H1 (cell line): Measurements from ENCODE around the gene PINLYP. TPM values are rescaled to one million over a fixed set of nuclear protein-coding genes. Genes with fewer than 3 reads are reported as not detected.
A peak's percentile ranks its signal among the peaks of the same experiment; 100 is the strongest.

ENCODE experiments used
- ATF3 ChIP-seq: IDR thresholded peaks from 2 replicates; pipeline ENCODE4 v1.6.1; 2011; ENCODE audit warnings: low read depth, mild to moderate bottlenecking, low read length; ENCODE audit not compliant: insufficient read depth
- CHD1 ChIP-seq: IDR thresholded peaks from 2 replicates; pipeline ENCODE4 v1.6.1; 2012; ENCODE audit warnings: low read depth, low read length, improper control_type of control experiment
- CHD2 ChIP-seq: IDR thresholded peaks from 2 replicates; pipeline ENCODE4 v1.6.1; 2012; ENCODE audit warnings: low read length, improper control_type of control experiment
- NANOG ChIP-seq: IDR thresholded peaks from 2 replicates; pipeline ENCODE4 v1.6.1; 2011; ENCODE audit warnings: low read length, low read depth, mild to moderate bottlenecking, inconsistent platforms; ENCODE audit not compliant: insufficient read depth, poor library complexity, severe bottlenecking
- POLR2AphosphoS5 ChIP-seq: IDR thresholded peaks from 2 replicates; pipeline ENCODE4 v1.6.1; 2011; ENCODE audit warnings: low read depth, low read length
- RXRA ChIP-seq: IDR thresholded peaks from 2 replicates; pipeline ENCODE4 v1.6.1; 2011; ENCODE audit warnings: low read depth, mild to moderate bottlenecking, low read length, moderate library complexity; ENCODE audit not compliant: insufficient read depth
- SP4 ChIP-seq: IDR thresholded peaks from 2 replicates; pipeline ENCODE4 v1.6.1; 2012; ENCODE audit warnings: low read length, inconsistent platforms
- TBP ChIP-seq: IDR thresholded peaks from 2 replicates; pipeline ENCODE4 v1.6.1; 2011; ENCODE audit warnings: low read depth, low read length, improper control_type of control experiment
- TEAD4 ChIP-seq: IDR thresholded peaks from 2 replicates; pipeline ENCODE4 v1.6.1; 2012; ENCODE audit warnings: low read depth, low read length, inconsistent platforms, mixed read lengths
- polyA plus RNA-seq, 7 experiments: library from polyadenylated mRNA; depleted of rRNA in 3 of 7; stranded (reverse) in 5 of 7; unstranded in 2 of 7; fragments of >200 nt in 5 of 7; fragments of 200-250 nt in 2 of 7; gene quantifications; 1 replicate in 5 of 7; 2 replicates in 1 of 7; 4 replicates in 1 of 7; pipeline versions ENCODE4 v1.2.1 to v1.2.3, GENCODE V29; 2011 to 2013; ENCODE audit warnings: missing spikeins in 2 of 7, mixed read lengths in 2 of 7
- total RNA-seq: library from RNA; stranded (reverse); fragmentation: NEBNext Ultra II Directional; extraction: Animal tissue kit (Norgen Biotek cat#: 25700); gene quantifications from 2 replicates; pipeline ENCODE4 v1.2.1, GENCODE V29; 2021
- TF ChIP-seq, protein P1 (sequence below): fragments of 300-600 bp; sonication (generic); IDR thresholded peaks from 2 replicates; pipeline ENCODE4 v1.7.1; 2012; ENCODE audit warnings: low read length, moderate library complexity, mild to moderate bottlenecking, inconsistent platforms; ENCODE audit not compliant: insufficient replicate concordance

PINLYP gene
- total and polyA plus RNA-seq, 2 of the 8 experiments (the other 6 are each of a cell fraction or from before 2014, with no cell fraction given), result 7.5 to 31.3 TPM

- TF ChIP-seq, protein P1, sequence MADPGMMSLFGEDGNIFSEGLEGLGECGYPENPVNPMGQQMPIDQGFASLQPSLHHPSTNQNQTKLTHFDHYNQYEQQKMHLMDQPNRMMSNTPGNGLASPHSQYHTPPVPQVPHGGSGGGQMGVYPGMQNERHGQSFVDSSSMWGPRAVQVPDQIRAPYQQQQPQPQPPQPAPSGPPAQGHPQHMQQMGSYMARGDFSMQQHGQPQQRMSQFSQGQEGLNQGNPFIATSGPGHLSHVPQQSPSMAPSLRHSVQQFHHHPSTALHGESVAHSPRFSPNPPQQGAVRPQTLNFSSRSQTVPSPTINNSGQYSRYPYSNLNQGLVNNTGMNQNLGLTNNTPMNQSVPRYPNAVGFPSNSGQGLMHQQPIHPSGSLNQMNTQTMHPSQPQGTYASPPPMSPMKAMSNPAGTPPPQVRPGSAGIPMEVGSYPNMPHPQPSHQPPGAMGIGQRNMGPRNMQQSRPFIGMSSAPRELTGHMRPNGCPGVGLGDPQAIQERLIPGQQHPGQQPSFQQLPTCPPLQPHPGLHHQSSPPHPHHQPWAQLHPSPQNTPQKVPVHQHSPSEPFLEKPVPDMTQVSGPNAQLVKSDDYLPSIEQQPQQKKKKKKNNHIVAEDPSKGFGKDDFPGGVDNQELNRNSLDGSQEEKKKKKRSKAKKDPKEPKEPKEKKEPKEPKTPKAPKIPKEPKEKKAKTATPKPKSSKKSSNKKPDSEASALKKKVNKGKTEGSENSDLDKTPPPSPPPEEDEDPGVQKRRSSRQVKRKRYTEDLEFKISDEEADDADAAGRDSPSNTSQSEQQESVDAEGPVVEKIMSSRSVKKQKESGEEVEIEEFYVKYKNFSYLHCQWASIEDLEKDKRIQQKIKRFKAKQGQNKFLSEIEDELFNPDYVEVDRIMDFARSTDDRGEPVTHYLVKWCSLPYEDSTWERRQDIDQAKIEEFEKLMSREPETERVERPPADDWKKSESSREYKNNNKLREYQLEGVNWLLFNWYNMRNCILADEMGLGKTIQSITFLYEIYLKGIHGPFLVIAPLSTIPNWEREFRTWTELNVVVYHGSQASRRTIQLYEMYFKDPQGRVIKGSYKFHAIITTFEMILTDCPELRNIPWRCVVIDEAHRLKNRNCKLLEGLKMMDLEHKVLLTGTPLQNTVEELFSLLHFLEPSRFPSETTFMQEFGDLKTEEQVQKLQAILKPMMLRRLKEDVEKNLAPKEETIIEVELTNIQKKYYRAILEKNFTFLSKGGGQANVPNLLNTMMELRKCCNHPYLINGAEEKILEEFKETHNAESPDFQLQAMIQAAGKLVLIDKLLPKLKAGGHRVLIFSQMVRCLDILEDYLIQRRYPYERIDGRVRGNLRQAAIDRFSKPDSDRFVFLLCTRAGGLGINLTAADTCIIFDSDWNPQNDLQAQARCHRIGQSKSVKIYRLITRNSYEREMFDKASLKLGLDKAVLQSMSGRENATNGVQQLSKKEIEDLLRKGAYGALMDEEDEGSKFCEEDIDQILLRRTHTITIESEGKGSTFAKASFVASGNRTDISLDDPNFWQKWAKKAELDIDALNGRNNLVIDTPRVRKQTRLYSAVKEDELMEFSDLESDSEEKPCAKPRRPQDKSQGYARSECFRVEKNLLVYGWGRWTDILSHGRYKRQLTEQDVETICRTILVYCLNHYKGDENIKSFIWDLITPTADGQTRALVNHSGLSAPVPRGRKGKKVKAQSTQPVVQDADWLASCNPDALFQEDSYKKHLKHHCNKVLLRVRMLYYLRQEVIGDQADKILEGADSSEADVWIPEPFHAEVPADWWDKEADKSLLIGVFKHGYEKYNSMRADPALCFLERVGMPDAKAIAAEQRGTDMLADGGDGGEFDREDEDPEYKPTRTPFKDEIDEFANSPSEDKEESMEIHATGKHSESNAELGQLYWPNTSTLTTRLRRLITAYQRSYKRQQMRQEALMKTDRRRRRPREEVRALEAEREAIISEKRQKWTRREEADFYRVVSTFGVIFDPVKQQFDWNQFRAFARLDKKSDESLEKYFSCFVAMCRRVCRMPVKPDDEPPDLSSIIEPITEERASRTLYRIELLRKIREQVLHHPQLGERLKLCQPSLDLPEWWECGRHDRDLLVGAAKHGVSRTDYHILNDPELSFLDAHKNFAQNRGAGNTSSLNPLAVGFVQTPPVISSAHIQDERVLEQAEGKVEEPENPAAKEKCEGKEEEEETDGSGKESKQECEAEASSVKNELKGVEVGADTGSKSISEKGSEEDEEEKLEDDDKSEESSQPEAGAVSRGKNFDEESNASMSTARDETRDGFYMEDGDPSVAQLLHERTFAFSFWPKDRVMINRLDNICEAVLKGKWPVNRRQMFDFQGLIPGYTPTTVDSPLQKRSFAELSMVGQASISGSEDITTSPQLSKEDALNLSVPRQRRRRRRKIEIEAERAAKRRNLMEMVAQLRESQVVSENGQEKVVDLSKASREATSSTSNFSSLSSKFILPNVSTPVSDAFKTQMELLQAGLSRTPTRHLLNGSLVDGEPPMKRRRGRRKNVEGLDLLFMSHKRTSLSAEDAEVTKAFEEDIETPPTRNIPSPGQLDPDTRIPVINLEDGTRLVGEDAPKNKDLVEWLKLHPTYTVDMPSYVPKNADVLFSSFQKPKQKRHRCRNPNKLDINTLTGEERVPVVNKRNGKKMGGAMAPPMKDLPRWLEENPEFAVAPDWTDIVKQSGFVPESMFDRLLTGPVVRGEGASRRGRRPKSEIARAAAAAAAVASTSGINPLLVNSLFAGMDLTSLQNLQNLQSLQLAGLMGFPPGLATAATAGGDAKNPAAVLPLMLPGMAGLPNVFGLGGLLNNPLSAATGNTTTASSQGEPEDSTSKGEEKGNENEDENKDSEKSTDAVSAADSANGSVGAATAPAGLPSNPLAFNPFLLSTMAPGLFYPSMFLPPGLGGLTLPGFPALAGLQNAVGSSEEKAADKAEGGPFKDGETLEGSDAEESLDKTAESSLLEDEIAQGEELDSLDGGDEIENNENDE, result no peak
- no peak for TF ChIP-seq CHD2
- no peak for TF ChIP-seq RXRA
- TF ChIP-seq POLR2AphosphoS5, result peak; percentile 82
- TF ChIP-seq TEAD4, result no peak
- no peak for TF ChIP-seq NANOG
- no peak for TF ChIP-seq ATF3
- no peak for TF ChIP-seq SP4
- 0 out of 2 replicates have a peak, but pooled peaks have one; percentile 47 for TF ChIP-seq TBP
- TF ChIP-seq CHD1, result no peak; the same call in 1 of the 2 replicates
These were observed 43.9 kb downstream of the PINLYP start, which contains the start of gene ZNF428 (continued) for GRCh38 chr19:43619262-43620060.
